GM18520 (cell line): ENCODE data around the gene PLBD2.
A peak's percentile ranks its signal among the peaks of the same experiment; 100 is the strongest.

Experiments used
- ATAC-seq: cut with Tn5 transposase; IDR thresholded peaks from one replicate; pipeline ENCODE4 v1.9.1; 2021; ENCODE audit not compliant: unreplicated experiment

PLBD2 gene, protein sequence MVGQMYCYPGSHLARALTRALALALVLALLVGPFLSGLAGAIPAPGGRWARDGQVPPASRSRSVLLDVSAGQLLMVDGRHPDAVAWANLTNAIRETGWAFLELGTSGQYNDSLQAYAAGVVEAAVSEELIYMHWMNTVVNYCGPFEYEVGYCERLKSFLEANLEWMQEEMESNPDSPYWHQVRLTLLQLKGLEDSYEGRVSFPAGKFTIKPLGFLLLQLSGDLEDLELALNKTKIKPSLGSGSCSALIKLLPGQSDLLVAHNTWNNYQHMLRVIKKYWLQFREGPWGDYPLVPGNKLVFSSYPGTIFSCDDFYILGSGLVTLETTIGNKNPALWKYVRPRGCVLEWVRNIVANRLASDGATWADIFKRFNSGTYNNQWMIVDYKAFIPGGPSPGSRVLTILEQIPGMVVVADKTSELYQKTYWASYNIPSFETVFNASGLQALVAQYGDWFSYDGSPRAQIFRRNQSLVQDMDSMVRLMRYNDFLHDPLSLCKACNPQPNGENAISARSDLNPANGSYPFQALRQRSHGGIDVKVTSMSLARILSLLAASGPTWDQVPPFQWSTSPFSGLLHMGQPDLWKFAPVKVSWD

DNA sequence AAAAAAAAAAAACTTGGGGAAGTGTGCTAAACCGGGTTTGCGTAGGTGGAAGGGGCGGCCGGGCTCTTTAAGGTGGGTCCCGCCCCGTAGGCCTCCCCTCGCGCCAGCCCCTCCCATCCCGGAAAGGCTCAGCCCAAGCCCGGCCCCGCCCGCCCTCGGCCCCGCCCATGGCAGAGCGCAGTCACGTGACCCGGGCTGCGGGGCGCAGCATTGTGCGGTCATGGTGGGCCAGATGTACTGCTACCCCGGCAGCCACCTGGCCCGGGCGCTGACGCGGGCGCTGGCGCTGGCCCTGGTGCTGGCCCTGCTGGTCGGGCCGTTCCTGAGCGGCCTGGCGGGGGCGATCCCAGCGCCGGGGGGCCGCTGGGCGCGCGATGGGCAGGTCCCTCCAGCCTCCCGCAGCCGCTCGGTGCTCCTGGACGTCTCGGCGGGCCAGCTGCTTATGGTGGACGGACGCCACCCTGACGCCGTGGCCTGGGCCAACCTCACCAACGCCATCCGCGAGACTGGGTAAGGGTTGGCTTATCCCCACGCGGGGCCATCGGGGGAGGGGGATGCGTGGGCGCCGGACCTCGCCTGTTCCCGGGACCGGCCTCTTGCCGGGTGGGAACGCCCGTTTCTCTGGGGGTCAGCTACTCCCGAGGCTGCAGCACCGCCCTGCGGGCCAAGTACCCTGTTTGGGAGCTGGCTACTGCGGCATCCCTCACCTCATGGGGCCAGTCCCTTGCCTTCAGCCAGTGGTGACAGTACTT lies at the start of gene PLBD2:
PLBD2 (plus strand) TSS at position 207 of the 752 bp plus-strand sequence; CDS start at position 221, 14 bp downstream.
- ATAC-seq = peak; percentile 83

DNA sequence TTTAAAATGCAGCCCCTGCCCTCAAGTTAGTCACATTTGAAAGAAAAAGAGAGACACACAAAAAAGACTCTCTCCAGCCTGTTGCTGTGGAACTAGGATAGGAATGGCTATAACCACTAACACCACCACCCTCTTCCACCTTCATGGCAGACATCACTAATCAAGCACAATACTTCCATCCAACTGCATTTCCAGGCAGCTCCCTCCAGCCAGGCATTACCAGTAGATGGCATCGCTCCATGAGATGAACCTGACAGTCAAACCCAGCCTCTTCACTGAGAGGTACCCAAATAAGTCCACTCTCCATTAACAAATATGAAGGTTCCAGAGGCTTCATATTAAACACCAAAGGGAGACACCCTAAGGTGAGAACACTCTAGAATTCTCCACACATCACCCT lies 47.9 kb upstream of the PLBD2 start:
- ATAC-seq = no peak

DNA sequence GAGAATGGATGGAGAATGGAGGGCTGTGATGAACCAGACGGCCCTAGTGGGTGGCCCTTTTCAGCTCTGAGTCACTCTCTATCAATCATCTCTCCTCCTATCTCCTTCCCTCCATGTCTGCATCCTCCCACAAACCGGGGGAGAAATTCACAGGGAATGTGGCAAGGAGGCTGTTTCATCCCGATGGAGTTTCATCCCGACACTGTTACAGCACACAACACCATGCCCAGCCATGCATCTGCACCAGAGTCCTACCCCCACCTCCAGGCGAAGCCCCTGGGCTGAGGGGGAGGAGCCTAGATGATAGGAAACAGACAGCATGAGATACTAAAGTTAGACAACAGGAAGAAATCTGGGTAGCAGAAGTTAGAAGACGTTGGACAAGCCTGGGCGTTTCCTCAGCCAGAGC lies 44.3 kb upstream of the PLBD2 start:
- ATAC-seq = no peak

DNA sequence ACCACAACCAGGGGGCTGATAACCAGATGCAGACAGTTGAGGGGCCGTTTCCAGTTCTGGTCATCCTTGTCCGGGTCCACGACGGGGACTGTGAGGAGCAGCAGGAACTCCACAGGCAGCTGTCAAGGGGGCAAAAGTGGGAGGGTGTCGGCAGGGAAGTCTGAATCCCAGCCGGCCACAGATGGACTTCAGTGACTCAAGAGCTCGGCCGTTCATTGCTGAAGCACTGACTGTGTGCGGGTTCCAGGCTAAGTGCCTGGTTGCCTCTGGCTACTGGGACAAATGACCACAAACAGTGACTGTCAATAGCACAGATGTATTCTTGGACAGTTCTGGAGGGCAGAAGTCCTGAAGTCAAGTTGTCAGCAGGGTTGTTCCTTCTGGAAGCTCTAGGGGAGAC lies 43.0 kb upstream of the PLBD2 start:
- no peak for ATAC-seq

DNA sequence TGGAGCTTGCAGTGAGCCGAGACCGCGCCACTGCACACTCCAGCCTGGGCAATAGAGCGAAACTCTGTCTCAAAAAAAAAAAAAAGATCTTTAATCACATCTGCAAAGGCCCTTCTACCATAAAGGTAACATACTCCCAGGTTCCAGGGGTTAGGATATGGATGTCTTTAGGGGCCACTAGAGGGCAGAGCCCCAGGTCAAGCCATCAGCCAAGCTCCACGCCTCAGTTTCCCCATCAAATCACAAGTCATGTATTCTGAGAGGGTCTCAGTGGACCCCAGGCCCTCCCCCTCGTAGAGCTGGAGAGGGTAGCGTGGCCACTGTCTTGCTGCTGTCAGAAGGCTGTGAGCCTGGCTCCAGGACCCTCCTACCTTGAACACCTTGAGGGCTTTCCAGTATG lies 42.2 kb upstream of the PLBD2 start:
- ATAC-seq = no peak

DNA sequence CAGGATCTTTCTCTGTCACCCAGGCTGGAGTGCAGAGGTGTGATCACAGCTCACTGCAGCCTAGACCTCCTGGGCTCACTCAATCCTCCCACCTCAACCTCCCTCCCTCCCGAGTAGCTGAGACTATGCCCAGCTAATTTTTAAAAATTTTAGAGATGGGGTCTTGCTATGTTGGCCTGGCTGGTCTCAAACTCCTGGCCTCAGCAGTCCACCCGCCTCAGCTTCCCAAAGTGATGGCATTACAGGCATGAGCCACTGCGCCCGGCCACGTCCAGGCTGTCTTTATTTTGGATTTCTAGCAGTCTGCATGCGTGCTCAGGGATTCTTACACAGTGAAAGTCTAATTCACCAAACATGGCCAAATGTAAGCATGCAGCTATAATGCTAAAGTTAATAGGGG lies 41.3 kb upstream of the PLBD2 start:
- no peak for ATAC-seq

DNA sequence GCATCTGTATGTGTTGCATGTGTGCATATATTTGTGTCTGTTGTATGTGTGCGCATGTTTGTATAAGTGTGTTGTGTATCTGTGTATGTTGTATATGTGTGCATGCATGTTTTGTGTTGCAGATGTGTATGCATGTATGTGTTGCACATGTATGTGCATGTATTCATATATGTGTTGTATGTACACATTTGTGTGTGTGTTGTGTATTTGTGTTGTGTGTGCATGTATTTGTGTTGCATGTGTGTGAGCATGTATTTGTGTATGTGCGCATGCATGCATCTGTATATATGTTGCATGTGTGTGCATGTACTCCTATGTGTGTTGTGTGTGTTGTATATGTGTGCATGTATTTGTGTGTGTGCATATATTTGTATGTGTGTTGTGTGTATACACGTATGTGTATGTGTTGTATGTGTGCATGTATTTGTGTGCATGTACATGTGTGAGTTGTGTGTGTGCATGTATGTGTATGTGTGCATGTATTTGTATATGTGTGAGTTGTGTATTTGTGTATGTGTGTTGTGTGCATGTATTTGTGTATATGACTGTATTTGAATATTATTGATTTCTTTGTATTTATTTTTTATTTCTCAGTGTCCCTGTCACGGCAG lies 40.2 kb upstream of the PLBD2 start:
- no peak for ATAC-seq

DNA sequence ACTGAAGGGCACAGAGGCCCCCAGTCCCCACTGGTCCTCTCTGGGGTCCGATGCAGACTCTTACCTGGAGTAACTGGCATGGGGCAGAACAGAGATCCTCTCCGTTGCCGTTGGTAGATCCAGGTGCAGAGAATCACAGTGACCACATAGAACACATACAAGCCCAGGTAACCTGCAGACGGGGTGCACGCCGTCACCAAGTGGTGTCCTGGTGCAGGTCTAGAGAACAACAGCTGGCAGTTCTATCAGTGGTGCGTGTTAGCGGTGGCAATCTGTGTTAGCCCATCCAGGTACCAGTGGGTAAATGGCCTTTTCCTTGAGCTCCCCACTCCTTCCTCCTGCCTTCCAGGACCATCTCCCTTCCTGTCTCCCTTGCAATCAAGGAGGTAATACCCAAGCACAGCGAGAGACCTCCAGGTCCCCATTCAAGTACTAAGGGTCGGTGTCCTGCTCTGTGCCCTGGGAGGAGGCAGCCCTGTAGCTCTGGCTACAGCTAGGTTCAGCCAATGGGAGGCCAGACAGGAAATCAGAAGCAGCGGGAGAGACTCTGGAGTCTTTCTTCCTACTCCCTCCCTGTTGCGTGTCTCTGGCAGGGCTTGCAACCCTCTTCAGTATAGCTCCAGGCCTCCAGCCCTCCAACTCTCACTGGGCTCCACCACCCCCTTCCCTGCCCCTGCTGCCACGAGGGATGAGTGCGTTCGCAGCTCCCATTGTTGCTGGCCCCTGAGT lies 39.3 kb upstream of the PLBD2 start:
- no peak for ATAC-seq

DNA sequence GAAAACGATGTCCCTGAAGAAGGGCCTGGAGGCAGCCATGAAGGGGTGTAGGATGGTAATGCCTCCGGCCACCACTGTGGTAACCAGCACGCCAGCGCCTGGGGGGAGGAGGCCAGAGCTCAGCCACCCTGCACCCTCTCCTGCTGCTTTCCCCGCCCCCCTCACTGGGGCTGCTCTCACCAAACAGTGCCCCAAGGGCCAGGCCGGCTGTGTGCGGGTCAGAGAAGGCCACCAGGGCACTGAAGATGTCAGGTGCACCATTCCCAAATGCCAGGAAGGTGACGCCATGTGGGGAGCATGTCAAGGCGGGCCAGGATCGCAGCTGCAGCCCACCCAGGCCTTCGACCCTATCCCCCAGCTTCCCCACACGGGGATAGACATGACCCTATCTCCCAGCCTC lies 38.0 kb upstream of the PLBD2 start:
- ATAC-seq = no peak

DNA sequence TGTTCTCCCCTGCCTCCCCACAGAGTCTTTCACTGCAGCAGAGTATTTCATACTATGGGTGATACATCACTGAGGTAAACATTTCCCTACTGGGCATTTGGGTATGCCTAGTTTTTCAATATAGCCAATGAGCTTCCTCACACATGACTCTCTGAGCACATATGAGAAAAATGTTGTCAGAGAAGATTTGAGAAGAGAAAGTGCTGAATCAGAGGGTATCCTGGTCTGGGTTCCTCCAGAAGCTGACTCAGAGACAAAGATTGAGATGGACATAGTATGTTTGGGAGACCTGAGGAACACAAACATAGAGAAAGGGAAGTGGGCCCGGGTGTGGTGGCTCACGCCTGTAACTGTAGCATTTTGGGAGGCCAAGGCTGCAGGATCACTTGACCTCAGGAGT lies 36.0 kb upstream of the PLBD2 start:
- ATAC-seq = no peak

DNA sequence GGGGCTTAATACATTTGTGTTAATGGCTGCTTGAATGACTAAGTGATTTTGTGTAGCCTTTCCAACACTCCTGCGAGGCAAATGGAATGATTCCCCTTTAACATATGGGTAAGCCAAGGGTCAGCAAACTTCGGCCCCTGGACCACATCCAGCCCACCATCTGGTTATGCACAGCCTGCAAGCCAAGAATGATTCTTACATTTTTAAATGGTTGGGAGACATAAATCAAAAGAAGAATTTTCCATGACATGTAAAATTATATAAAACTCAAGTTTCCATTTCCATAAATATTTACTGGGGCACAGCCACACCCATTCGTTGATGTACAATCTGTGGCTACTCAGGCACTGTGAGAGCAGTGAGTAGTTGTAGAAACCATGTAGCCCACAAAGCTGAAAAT lies 32.5 kb upstream of the PLBD2 start:
- no peak for ATAC-seq

DNA sequence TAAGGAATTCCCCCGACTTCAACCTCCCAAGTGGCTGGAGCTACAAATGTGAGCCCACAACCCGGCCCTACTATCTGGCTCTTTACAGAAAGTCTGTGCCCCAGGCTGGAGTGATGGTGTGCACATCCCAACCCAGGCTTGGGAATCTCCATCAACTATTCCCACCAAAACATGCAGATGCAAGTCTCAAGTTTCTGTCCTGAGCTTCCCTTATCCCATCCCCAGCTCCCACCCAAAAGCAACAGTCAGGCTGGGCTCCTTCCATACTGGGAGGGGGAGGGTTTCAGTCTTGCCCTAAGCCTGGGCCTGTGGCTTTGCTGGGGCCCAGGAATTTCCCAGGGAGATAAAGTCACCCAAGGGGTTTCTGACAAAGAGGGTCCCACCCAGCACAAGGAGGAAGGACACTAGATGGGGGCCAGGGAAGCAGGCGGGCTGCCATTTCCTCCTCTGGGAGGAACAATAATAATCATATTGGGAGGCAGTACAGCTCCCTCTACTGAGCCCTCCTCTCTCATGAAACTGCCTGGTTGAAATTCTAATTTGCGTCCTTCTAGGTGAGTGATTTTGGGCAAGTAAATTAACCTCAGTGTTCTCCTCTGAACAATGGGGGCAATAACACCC lies 31.5 kb upstream of the PLBD2 start:
- ATAC-seq = no peak

DNA sequence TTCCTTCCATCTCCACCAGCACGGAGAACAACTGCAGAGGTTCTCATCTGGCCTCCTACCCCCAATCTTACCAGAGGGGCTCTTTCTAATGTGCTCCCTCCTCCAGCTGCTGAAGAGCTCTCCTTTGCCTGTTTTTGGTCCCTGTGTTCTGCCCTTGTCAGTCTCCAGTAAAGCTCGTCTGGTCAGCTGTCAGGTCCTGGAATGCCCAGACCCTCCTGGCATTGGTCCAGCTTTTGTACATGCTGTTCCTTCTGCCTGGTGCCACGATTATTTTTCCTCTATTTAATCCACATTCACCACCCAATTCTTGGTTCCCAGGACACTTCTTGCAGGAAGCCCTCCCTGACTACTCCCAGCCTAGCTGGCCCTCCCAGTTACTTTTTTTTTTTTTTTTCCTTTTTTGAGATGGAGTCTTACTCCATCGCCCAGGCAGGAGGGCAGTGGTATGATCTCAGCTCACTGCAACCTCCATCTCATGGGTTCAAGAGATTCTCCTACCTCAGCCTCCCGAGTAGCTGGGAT lies 30.0 kb upstream of the PLBD2 start:
- no peak for ATAC-seq

DNA sequence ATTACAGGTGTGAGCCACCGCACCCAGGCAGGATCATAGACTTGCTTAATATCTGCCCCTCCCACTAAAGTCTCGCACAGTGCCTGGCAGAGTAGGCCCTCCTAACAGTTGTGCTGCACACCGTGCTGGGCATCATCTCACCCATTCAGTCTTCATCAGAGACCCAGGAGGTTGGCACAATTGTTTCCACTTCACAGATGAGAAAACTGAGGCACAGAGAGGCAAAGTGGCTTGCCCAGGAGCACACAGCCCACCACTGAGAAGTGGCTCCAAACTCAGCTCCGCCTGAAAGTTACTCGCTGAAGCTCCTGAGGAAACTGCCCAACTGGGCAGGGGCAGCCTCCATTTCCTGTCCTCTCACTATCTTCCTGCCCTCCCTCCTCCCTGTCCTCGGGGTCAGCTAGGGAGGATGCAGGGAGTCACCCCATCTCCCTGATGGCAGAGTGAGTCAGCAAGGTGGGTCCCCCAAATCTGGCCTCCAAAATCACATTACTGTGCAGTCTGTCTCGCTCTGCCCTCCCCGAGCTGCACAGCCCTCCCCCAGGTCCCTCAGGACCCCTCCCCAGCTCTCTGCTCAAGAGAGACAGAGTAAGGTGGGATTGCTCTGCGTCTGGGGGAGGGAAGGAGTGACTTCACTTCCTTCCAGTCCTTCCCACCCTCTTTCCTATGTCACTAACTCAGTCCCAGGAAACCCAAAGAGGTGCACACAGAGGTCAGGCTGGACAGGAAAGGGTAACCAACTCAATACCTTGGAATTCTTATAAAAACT lies 29.2 kb upstream of the PLBD2 start:
- ATAC-seq = no peak

DNA sequence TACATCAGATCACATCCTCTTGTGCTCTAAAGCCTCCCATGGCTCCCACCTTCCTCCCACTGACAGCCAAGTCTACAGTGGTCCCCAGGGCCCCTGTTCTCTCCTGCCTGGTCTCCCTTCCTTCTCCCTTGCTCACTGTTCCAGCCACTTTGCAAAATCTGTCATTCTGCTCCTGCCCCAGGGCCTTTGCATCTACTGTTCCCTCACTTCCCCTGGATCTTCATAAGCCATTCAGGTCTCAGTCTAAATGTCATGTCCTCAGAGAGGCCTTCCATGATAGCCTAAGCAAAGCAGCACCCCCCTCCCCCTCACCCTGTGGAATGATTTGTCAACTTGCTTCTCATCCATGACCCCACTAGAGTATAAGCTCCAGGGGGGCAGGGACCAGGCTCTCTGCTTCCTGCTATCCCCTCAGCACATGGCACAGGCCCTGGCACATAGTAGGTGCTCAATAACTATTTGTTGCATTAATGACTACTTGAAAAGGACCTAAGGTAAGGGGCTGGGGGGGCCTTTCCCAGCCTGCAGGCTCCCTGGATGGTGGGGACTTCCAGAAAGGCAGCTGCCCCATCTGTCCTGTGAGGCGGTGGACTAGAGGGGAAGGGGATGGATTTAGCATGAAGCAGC lies 28.5 kb upstream of the PLBD2 start:
- no peak for ATAC-seq

DNA sequence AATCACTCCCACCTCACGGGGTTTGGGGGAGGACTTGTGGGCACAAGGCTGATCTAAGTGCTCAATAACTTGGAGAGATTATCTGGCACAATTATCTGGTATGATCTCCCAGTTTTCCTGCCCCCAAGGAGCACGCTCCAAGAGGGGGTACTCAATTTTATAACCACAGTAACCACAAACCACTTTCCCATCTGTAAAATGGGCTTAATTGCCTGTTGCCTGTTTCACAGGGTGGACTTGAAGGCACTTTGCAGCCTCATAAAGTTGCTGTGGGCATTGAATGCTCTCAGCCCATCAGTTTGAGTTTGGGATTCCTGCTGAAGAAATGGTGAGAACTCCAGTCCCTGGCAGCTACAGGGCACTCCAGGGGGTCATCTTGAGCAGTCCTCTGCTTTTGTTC lies 27.9 kb upstream of the PLBD2 start:
- no peak for ATAC-seq

DNA sequence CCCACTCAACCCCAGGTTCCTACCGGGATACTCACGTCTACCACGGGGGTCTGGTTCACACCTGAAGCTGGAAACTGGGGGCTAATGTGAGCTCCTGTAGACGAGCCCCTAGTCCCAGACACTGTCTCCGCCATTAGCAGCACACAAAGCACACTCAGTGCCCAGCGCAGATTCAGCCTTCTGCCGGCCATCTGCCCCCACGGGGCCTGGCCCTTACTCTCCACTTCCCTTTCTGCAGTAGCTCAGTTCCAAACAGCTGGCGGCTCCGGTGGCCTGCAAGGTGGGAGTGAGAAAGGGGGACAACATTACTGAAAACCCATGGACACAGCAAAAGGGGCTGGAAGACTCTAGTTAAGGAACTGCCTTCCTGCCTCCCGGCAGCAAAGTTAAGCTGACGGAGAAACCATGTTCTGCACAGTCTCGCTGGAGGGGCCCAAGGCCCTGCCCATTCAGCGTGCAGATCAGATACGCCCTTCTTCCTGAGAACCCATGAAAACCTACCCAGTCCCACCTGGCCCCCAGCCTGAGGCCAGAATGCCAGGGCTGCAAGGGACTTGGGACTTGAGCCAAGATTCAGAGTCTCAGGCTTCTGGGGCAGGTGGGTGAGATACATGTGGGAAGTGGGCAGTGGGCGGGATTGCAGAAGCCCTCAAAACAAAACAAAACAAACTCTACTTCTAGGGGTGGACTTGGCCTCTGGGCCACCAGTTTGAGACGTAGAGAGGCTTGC lies 25.5 kb upstream of the PLBD2 start:
- no peak for ATAC-seq

DNA sequence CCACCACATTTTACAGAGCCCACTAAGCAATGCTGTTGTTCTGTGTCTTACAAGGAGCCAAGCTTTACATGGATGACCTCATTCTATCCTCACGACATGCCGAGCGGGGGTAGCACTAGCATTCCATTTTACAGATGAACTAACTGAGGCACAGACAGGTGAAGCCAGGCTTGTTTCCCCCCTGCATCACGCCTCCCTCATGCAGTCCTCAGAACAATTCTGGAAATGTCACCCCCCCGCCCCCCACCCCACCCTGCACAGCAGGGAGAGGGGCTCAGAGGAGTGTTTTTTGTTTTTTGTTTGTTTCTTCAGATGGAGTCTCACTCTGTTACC lies 25.0 kb upstream of the PLBD2 start:
- no peak for ATAC-seq
